SJCRH30 (cell line): ENCODE data around the gene TUFT1. TPM values are rescaled to one million over a fixed set of nuclear protein-coding genes. Genes with fewer than 3 reads are reported as not detected.

Experiments used
- DNase-seq, 2 experiments: peaks; one replicate each; pipeline ENCODE4 v3.0.0-alpha.2; 2015 to 2020
- H3K27ac ChIP-seq: fragments of 250-450 bp; sonication (Bioruptor Pico); 2 replicates; pipeline ENCODE4 v1.5.1; 2020; ENCODE audit warnings: mild to moderate bottlenecking, moderate library complexity
- H3K27me3 ChIP-seq: fragments of 250-450 bp; sonication (Bioruptor Pico); 2 replicates; pipeline ENCODE4 v1.5.1; 2020; ENCODE audit warnings: mild to moderate bottlenecking, moderate library complexity
- H3K36me3 ChIP-seq: fragments of 250-450 bp; sonication (Bioruptor Pico); 2 replicates; pipeline ENCODE4 v1.5.1; 2020; ENCODE audit warnings: mild to moderate bottlenecking, moderate library complexity
- H3K4me1 ChIP-seq: fragments of 250-450 bp; sonication (Bioruptor Pico); 2 replicates; pipeline ENCODE4 v1.5.1; 2020; ENCODE audit warnings: mild to moderate bottlenecking, moderate library complexity
- H3K4me3 ChIP-seq: fragments of 250-450 bp; sonication (Bioruptor Pico); 2 replicates; pipeline ENCODE4 v1.5.1; 2020; ENCODE audit warnings: mild to moderate bottlenecking, moderate library complexity
- H3K9me3 ChIP-seq: fragments of 250-450 bp; sonication (Bioruptor Pico); replicated peaks from 2 replicates; pipeline ENCODE4 v1.5.1; 2020; ENCODE audit warnings: mild to moderate bottlenecking, moderate library complexity
- total RNA-seq: library from RNA; depleted of rRNA; stranded (reverse); fragments of >200 nt; shearing (Covaris generic); gene quantifications from 2 replicates; pipeline ENCODE4 v1.2.3, GENCODE V29; 2014

The TUFT1 gene
- total RNA-seq, 1 experiment from 2014 or later, result 8.1 TPM

DNA sequence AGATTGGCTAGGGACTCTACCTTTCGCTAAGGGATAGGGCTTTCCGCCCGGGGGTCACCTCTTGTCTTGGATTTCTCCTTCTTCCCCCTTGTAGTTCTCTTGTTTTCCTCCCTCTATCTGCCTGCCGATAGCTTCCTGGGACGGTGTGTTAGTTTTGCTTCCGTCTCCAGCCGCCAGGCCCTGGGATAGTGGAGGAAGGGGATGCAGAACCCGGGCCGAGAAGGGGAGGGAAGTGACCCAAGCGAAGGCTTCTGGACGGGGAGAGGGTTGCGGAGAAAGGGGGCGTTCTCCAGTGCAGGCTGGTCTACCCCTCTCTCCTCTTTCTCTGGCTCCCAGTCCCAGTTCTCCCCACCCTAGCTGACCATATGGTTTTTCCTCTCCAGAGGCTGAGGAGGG lies 871 bp downstream of the TUFT1 start:
- Histone ChIP-seq H3K27ac (no peak overlapping the region), H3K9me3 (no peaks in the 10 kb centered on the region), H3K27me3 (no peaks in the 10 kb centered on the region), H3K36me3 (no peaks in the 10 kb centered on the region), H3K4me1 (peaks cover 8% of the 10 kb centered on the region), H3K4me3 (peak overlapping the region; percentile 66)
- DNase-seq, result peak; percentile 34 to 42

GRCh38 chr1:151541752-151542151 lies 1.6 kb downstream of the TUFT1 start:
- Histone ChIP-seq H3K9me3 (no peaks in the 10 kb centered on the region), H3K27ac (no peak overlapping the region), H3K4me1 (peaks cover 8% of the 10 kb centered on the region), H3K36me3 (0 out of 2 replicates have a peak, but pooled peaks cover 5% of the 10 kb centered on the region), H3K27me3 (no peaks in the 10 kb centered on the region), H3K4me3 (peak overlapping the region; percentile 66)
- DNase-seq, result no peak

GRCh38 chr1:151542710-151543129 lies 2.6 kb downstream of the TUFT1 start:
- no peaks in the 10 kb centered on the region for H3K27me3 ChIP-seq
- no peak for DNase-seq
- H3K4me1 ChIP-seq, result peaks cover 16% of the 10 kb centered on the region
- H3K4me3 ChIP-seq, result no peak overlapping the region
- no peaks in the 10 kb centered on the region for H3K9me3 ChIP-seq
- 0 out of 2 replicates have a peak, but pooled peaks cover 5% of the 10 kb centered on the region for H3K36me3 ChIP-seq
- H3K27ac ChIP-seq, result no peak overlapping the region

GRCh38 chr1:151545542-151545941 lies 5.4 kb downstream of the TUFT1 start:
- H3K36me3 ChIP-seq, result 0 out of 2 replicates have a peak, but pooled peaks cover 5% of the 10 kb centered on the region
- H3K9me3 ChIP-seq, result no peaks in the 10 kb centered on the region
- peaks cover 25% of the 10 kb centered on the region for H3K4me1 ChIP-seq
- no peak overlapping the region for H3K27ac ChIP-seq
- DNase-seq, result no peak
- H3K27me3 ChIP-seq, result no peaks in the 10 kb centered on the region
- H3K4me3 ChIP-seq, result no peak overlapping the region

DNA sequence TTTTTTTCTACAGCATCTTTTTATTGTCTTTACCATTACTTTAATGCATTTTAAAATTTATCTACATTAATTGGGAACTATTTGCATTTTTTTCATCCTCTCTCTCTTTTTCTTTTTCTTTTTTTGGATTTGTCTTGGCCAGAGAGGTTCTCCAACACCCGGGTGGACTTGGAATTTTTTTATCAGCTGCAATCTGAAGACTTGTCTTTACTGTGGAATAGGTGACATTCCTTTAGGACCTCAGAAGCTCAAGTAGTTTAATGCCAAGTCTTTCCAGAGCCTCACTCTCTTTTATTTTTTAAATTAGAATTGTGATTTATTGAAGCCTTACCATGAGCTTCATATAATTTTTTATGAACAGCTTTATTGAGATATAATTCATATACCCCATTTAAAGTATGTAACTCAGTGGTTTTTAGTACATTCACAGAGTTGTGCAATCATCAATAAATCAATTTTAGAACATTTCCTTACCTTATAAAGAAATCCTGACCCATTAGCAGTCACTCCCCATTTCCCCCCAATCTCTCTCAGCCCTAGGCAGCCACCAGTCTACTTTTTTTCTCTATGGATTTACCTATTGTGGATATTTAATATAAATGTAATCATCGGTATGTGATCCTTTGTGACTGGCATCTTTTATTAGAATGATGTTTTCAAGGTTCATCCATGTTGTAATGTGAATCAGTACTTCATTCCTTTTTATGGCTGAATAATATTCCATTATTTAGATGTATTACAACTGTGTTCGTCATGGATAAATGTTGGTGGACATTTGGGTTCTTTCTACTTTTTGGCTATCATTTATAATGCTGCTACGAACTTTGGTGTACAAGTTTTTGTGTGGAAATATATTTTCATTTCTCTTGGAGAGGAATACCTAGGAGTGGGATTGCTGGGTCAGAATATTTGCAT lies 6.2 kb downstream of the TUFT1 start:
- Histone ChIP-seq H3K4me1 (peaks cover 25% of the 10 kb centered on the region), H3K27ac (peak overlapping the region; percentile 61), H3K4me3 (no peak overlapping the region), H3K9me3 (no peaks in the 10 kb centered on the region), H3K27me3 (no peaks in the 10 kb centered on the region), H3K36me3 (0 out of 2 replicates have a peak, but pooled peaks cover 5% of the 10 kb centered on the region)
- no peak for DNase-seq

GRCh38 chr1:151547119-151547899 lies 7.2 kb downstream of the TUFT1 start:
- peak; percentile 69 to 78 for DNase-seq
- H3K27ac ChIP-seq, result peak overlapping the region; percentile 61

DNA sequence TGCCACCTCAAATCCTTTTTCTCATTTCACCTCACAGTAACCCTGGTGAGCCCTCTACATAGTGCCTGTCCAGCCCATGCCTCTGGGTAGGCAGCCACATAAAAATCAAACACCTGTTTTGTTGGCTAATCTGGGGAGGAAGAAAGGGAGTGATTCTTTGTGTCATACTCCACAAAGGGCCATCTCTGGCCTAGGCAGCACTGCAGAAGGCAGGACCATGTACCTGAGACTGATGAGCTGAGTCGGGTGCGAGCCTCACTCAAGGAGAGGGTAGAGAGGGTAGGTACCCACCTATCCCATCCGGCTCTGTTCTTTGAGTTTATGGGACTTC lies 7.8 kb downstream of the TUFT1 start:
- H3K4me1 ChIP-seq, result peaks cover 25% of the 10 kb centered on the region
- no peaks in the 10 kb centered on the region for H3K27me3 ChIP-seq
- H3K36me3 ChIP-seq, result 0 out of 2 replicates have a peak, but pooled peaks cover 5% of the 10 kb centered on the region
- peak overlapping the region; percentile 61 for H3K27ac ChIP-seq
- no peak overlapping the region for H3K4me3 ChIP-seq
- H3K9me3 ChIP-seq, result no peaks in the 10 kb centered on the region
- peak in 1 of 2 experiments; percentile 22 for DNase-seq

More at GRCh38 chr1:151547119-151547899, 7.2 kb downstream of the TUFT1 start:
- Histone ChIP-seq H3K36me3 (0 out of 2 replicates have a peak, but pooled peaks cover 5% of the 10 kb centered on the region), H3K27me3 (no peaks in the 10 kb centered on the region), H3K4me1 (peaks cover 25% of the 10 kb centered on the region), H3K4me3 (no peak overlapping the region), H3K9me3 (no peaks in the 10 kb centered on the region)

DNA sequence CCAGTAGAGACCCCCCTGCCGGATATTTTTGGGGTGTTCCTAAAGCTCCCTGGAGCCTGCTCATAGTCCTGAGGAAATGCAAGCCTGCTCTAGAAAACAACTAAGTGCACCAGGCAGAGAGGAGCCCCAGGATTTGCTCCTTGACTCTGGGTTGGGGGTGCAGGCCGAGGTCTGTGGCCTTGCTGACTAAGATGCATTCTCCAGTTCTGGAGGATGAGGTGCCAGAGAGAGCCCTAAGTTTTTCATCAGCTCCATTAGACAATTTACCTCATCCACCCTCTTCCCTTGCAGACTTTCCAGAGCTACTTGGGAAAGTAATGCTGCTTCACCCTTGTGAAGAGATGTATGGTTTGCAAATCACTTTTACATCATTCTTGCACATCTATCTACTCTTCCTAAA lies 9.1 kb downstream of the TUFT1 start:
- Histone ChIP-seq H3K4me3 (no peak overlapping the region), H3K27ac (no peak overlapping the region), H3K36me3 (0 out of 2 replicates have a peak, but pooled peaks cover 5% of the 10 kb centered on the region), H3K27me3 (no peaks in the 10 kb centered on the region), H3K4me1 (peaks cover 25% of the 10 kb centered on the region), H3K9me3 (no peaks in the 10 kb centered on the region)
- DNase-seq, result no peak

GRCh38 chr1:151553659-151554058 lies 13.6 kb downstream of the TUFT1 start:
- DNase-seq, result no peak
- no peaks in the 10 kb centered on the region for H3K27me3 ChIP-seq
- H3K9me3 ChIP-seq, result no peaks in the 10 kb centered on the region
- no peaks in the 10 kb centered on the region for H3K36me3 ChIP-seq
- peaks cover 10% of the 10 kb centered on the region; the same call in 1 of the 2 replicates for H3K4me1 ChIP-seq
- no peak overlapping the region for H3K27ac ChIP-seq
- H3K4me3 ChIP-seq, result no peak overlapping the region

- Histone ChIP-seq H3K27ac (no peak overlapping the region), H3K27me3 (no peaks in the 10 kb centered on the region), H3K4me1 (no peaks in the 10 kb centered on the region), H3K36me3 (no peaks in the 10 kb centered on the region), H3K9me3 (no peaks in the 10 kb centered on the region), H3K4me3 (no peak overlapping the region)
- no peak for DNase-seq
Measured at GRCh38 chr1:151556052-151556451, 15.9 kb downstream of the TUFT1 start.

DNA sequence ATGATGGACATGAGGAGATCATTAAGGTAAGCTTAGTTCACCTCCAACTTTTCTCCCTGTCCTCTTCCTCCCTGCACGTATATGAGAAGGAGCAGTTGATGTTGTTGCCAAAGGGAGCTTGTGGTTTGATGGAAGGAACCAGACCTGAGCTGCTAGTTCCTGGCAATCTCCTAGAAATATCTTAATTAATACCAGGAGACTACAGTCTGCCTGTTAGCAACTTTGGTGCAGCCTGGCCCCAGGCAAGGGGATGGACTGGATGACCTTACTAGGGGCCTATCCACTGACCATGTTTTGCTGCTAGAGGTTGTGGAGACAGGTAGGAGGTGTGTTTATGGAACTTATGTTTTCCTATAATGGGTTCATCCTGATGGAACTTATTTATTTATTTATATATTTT lies 22.6 kb downstream of the TUFT1 start:
- H3K9me3 ChIP-seq, result no peaks in the 10 kb centered on the region
- no peaks in the 10 kb centered on the region for H3K4me1 ChIP-seq
- H3K27ac ChIP-seq, result no peak overlapping the region
- H3K4me3 ChIP-seq, result no peak overlapping the region
- no peak for DNase-seq
- H3K27me3 ChIP-seq, result no peaks in the 10 kb centered on the region
- H3K36me3 ChIP-seq, result no peaks in the 10 kb centered on the region; the same call in 1 of the 2 replicates

- no peak overlapping the region for H3K27ac ChIP-seq
- H3K4me1 ChIP-seq, result no peaks in the 10 kb centered on the region
- no peaks in the 10 kb centered on the region; the same call in 1 of the 2 replicates for H3K36me3 ChIP-seq
- H3K9me3 ChIP-seq, result no peaks in the 10 kb centered on the region
- no peak for DNase-seq
- no peaks in the 10 kb centered on the region for H3K27me3 ChIP-seq
- H3K4me3 ChIP-seq, result no peak overlapping the region
Measured at GRCh38 chr1:151563376-151563775, 23.3 kb downstream of the TUFT1 start.

GRCh38 chr1:151565502-151566189 lies 25.5 kb downstream of the TUFT1 start:
- Histone ChIP-seq H3K4me1 (no peaks in the 10 kb centered on the region), H3K4me3 (no peak overlapping the region), H3K9me3 (no peaks in the 10 kb centered on the region), H3K36me3 (no peaks in the 10 kb centered on the region; the same call in 1 of the 2 replicates), H3K27ac (no peak overlapping the region), H3K27me3 (no peaks in the 10 kb centered on the region)
- DNase-seq, result no peak

GRCh38 chr1:151568626-151569088 lies 28.5 kb downstream of the TUFT1 start:
- no peaks in the 10 kb centered on the region for H3K9me3 ChIP-seq
- no peaks in the 10 kb centered on the region; the same call in 1 of the 2 replicates for H3K36me3 ChIP-seq
- DNase-seq, result no peak
- H3K27me3 ChIP-seq, result no peaks in the 10 kb centered on the region
- H3K27ac ChIP-seq, result no peak overlapping the region
- no peaks in the 10 kb centered on the region for H3K4me1 ChIP-seq
- H3K4me3 ChIP-seq, result no peak overlapping the region
